Ascending aorta (tissue), 2 donors: ENCODE measurements around the gene PCDHA6. TPM values are rescaled to one million over a fixed set of nuclear protein-coding genes. Genes with fewer than 3 reads are reported as not detected.
"Not testable (repeated sequence)": the region's sequence is repeated elsewhere in the genome, so short reads cannot be mapped to it uniquely, and the experiment has no call there.

Experiments used
- DNase-seq, 2 donors: peaks; one replicate each; pipeline ENCODE4 v3.0.0-alpha.2; 2019; ENCODE audit warnings: low spot score in 2 of 2
- H3K27ac ChIP-seq, 2 donors: fragments of 200-600 bp; sonication (generic); one replicate each; pipeline ENCODE4 v1.5.1; 2016 to 2017; ENCODE audit warnings: mild to moderate bottlenecking in 1 of 2
- H3K27me3 ChIP-seq: fragments of 200-600 bp; sonication (generic); one replicate; pipeline ENCODE4 v1.5.1; 2017
- H3K36me3 ChIP-seq, 2 donors: fragments of 200-600 bp; sonication (generic); one replicate each; pipeline ENCODE4 v1.5.1; 2016
- H3K4me1 ChIP-seq, 2 donors: fragments of 200-600 bp; sonication (generic); one replicate each; pipeline ENCODE4 v1.5.1; 2016 to 2017; ENCODE audit warnings: mild to moderate bottlenecking in 1 of 2
- H3K4me3 ChIP-seq, 2 donors: fragments of 200-600 bp; sonication (generic); one replicate each; pipeline ENCODE4 v1.5.1; 2016 to 2017; ENCODE audit warnings: mild to moderate bottlenecking in 1 of 2
- H3K9me3 ChIP-seq, 2 donors: fragments of 200-600 bp; sonication (generic); one replicate each; pipeline ENCODE4 v1.5.1; 2016
- intact Hi-C: fragments of 100-400 bp; cut with DNase I; formaldehyde crosslinking; loops from one replicate; pipeline ENCODE4 v1.15.1; 2023
- total RNA-seq: library from RNA; depleted of rRNA; stranded (reverse); fragments of >200 nt; gene quantifications from one replicate; pipeline ENCODE4 v1.1.0, GENCODE V29; 2016
- TF ChIP-seq, protein P1 (sequence below), 3 experiments: fragments of 200-600 bp in 2 of 3; fragments of 450-650 bp in 1 of 3; sonication (generic) in 2 of 3; IDR thresholded peaks; one replicate each; pipeline ENCODE4 v1.5.1; 2016 to 2019; ENCODE audit warnings: antibody characterized with exemption in 3 of 3, mild to moderate bottlenecking in 1 of 3, moderate library complexity in 1 of 3

Gene PCDHA6
- total RNA-seq, 1 donor from 2014 or later: not detected

DNA sequence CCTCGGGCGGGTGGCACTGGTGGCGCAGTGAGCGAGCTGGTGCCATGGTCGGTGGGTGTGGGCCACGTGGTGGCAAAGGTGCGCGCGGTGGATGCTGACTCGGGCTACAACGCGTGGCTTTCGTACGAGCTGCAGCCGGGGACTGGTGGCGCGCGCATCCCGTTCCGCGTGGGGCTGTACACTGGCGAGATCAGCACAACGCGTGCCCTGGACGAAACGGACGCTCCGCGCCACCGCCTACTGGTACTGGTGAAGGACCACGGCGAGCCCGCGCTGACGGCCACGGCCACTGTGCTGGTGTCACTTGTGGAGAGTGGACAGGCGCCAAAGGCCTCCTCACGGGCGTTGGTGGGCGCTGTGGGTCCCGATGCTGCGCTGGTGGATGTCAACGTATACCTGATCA is 18.9 kb upstream of the PCDHA6 start:
- Histone ChIP-seq H3K9me3 (peaks cover 10 to 28% of the 10 kb centered on the region in 2 donors), H3K4me1 (no peaks in the 10 kb centered on the region), H3K4me3 (no peak overlapping the region), H3K27me3 (no peaks in the 10 kb centered on the region), H3K27ac (no peak overlapping the region), H3K36me3 (no peaks in the 10 kb centered on the region)
- TF ChIP-seq, protein P1, sequence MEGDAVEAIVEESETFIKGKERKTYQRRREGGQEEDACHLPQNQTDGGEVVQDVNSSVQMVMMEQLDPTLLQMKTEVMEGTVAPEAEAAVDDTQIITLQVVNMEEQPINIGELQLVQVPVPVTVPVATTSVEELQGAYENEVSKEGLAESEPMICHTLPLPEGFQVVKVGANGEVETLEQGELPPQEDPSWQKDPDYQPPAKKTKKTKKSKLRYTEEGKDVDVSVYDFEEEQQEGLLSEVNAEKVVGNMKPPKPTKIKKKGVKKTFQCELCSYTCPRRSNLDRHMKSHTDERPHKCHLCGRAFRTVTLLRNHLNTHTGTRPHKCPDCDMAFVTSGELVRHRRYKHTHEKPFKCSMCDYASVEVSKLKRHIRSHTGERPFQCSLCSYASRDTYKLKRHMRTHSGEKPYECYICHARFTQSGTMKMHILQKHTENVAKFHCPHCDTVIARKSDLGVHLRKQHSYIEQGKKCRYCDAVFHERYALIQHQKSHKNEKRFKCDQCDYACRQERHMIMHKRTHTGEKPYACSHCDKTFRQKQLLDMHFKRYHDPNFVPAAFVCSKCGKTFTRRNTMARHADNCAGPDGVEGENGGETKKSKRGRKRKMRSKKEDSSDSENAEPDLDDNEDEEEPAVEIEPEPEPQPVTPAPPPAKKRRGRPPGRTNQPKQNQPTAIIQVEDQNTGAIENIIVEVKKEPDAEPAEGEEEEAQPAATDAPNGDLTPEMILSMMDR (IDR thresholded peaks at IDR 0.05): no peak
- intact Hi-C loops: no loop called here
- DNase-seq: no peak

DNA sequence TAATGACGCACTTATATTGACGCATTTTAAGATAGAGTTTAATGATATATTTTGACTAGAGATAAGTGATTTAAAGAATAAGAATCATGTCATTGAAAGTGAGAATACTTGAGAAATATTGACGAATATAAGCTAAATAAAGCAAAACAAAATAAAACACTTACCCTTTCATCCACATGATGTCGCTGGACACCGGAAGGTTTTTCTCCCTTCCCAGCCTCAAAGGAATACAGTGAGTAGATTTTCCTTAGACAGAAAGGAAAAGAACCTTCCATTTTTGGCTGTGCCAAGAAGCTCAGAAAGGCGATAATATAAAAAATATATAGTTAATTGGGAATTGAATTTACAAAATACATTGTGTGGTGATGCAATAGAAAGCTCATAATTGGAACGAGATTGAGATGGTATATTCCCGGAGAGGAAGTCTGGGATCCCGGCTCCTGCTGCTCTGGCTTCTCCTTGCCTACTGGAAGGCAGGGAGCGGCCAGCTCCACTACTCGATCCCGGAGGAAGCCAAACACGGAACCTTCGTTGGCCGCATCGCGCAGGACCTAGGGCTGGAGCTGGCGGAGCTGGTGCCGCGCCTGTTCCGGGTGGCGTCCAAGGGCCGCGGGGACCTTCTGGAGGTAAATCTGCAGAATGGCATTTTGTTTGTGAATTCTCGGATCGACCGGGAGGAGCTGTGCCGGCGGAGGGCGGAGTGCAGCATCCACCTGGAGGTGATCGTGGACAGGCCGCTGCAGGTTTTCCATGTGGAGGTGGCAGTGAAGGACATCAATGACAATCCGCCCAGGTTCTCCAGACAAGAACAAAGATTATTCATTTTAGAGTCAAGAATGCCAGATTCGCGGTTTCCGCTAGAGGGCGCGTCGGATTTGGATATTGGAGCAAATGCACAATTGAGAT is 6.1 kb upstream of the PCDHA6 start, which contains the start of gene PCDHA5:
Gene PCDHA5, plus strand, starts transcription at position 239 of the 906 bp plus-strand sequence.
- Histone ChIP-seq H3K4me3 (peak within 1 kb of the TSS in 1 of 2 donors; percentile 8), H3K9me3 (peaks cover 12 to 42% of the 10 kb centered on the region in 2 donors), H3K4me1 (no peaks in the 10 kb centered on the region), H3K27me3 (no peaks in the 10 kb centered on the region), H3K27ac (no peak within 1 kb of the TSS), H3K36me3 (no peaks in the 10 kb centered on the region)
- intact Hi-C loops: no loop called here
- TF ChIP-seq, protein P1 (IDR thresholded peaks at IDR 0.05): no peak
- no peak for DNase-seq

DNA sequence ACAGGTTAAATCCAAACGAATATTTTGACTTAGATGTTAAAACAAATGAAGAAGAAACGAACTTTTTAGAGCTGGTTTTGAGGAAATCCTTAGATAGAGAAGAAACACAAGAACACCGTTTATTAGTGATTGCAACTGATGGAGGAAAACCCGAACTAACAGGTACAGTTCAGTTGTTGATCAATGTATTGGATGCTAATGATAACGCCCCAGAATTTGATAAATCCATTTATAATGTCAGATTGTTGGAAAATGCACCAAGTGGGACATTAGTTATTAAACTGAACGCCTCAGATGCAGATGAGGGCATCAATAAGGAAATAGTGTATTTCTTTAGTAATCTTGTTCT is 5.5 kb upstream of the PCDHA6 start:
- Histone ChIP-seq H3K4me3 (no peak overlapping the region), H3K27ac (no peak overlapping the region), H3K4me1 (no peaks in the 10 kb centered on the region), H3K36me3 (no peaks in the 10 kb centered on the region), H3K27me3 (no peaks in the 10 kb centered on the region), H3K9me3 (peaks cover 10 to 40% of the 10 kb centered on the region in 2 donors)
- TF ChIP-seq, protein P1 (IDR thresholded peaks at IDR 0.05): no peak
- intact Hi-C loops: no loop called here
- DNase-seq: no peak

DNA sequence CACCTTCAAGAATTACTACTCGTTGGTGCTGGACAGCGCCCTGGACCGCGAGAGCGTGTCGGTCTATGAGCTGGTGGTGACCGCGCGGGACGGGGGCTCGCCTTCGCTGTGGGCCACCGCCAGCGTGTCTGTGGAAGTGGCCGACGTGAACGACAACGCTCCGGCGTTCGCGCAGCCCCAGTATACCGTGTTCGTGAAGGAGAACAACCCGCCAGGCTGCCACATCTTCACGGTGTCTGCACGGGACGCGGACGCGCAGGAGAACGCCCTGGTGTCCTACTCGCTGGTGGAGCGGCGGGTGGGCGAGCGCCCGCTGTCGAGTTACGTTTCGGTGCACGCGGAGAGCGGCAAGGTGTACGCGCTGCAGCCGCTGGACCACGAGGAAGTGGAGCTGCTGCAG is 4.8 kb upstream of the PCDHA6 start:
- H3K27ac ChIP-seq, intact Hi-C loops, H3K4me1 ChIP-seq, H3K4me3 ChIP-seq, H3K36me3 ChIP-seq, DNase-seq, H3K27me3 ChIP-seq: not testable (repeated sequence)
- peaks cover 12 to 40% of the 10 kb centered on the region in 2 donors for H3K9me3 ChIP-seq

DNA sequence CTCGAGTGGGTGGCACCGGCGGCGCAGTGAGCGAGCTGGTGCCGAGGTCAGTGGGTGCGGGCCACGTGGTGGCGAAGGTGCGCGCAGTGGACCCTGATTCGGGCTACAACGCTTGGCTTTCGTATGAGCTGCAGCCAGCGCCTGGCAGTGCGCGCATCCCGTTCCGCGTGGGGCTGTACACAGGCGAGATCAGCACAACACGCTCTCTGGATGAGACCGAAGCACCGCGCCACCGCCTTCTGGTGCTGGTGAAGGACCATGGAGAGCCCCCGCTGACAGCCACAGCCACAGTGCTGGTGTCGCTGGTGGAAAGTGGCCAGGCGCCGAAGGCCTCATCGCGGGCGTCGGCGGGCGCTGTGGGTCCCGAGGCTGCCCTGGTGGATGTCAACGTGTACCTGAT is 4.3 kb upstream of the PCDHA6 start:
- Histone ChIP-seq H3K27me3 (no peaks in the 10 kb centered on the region), H3K4me1 (no peaks in the 10 kb centered on the region), H3K9me3 (peaks cover 17 to 43% of the 10 kb centered on the region in 2 donors), H3K36me3 (no peaks in the 10 kb centered on the region), H3K4me3 (no peak overlapping the region), H3K27ac (no peak overlapping the region)
- TF ChIP-seq, protein P1 (IDR thresholded peaks at IDR 0.05): no peak
- DNase-seq: no peak
- intact Hi-C loops: no loop called here

DNA sequence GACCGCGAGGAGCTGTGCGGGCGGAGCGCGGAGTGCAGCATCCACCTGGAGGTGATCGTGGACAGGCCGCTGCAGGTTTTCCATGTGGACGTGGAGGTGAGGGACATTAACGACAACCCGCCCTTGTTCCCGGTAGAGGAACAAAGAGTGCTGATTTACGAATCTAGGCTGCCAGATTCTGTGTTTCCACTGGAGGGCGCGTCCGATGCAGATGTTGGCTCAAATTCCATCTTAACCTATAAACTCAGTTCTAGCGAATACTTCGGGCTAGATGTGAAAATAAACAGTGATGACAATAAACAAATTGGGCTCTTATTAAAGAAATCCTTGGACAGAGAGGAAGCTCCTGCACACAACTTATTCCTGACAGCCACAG is 590 bp downstream of the PCDHA6 start:
- Histone ChIP-seq H3K27ac (no peak overlapping the region), H3K9me3 (peaks cover 9 to 54% of the 10 kb centered on the region in 2 donors), H3K27me3 (no peaks in the 10 kb centered on the region), H3K36me3 (no peaks in the 10 kb centered on the region), H3K4me1 (no peaks in the 10 kb centered on the region), H3K4me3 (peak overlapping the region in 1 of 2 donors; percentile 22)
- TF ChIP-seq, protein P1 (IDR thresholded peaks at IDR 0.05): no peak
- intact Hi-C loops: no loop called here
- no peak for DNase-seq

DNA sequence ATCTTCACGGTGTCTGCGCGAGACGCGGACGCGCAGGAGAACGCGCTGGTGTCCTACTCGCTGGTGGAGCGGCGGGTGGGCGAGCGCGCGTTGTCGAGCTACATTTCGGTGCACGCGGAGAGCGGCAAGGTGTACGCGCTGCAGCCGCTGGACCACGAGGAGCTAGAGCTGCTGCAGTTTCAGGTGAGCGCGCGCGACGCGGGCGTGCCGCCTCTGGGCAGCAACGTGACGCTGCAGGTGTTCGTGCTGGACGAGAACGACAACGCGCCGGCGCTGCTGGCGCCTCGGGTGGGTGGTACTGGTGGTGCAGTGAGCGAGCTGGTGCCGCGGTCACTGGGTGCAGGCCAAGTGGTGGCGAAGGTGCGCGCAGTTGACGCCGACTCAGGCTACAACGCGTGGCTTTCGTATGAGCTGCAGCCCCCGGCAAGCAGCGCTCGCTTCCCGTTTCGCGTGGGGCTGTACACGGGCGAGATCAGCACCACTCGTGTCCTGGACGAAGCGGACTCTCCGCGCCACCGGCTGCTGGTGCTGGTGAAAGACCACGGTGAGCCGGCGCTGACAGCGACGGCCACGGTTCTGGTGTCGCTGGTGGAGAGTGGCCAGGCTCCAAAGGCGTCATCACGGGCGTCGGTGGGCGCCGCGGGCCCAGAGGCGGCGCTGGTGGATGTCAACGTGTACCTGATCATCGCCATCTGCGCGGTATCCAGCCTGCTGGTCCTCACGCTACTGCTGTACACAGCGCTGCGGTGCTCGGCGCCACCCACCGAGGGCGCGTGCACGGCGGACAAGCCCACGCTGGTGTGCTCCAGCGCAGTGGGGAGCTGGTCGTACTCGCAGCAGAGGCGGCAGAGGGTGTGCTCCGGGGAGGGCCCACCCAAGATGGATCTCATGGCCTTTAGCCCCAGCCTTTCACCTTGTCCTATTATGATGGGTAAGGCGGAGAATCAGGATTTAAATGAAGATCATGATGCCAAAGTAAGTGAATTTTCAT is 2.0 kb downstream of the PCDHA6 start:
- H3K27ac ChIP-seq, DNase-seq, H3K36me3 ChIP-seq, intact Hi-C loops, H3K4me1 ChIP-seq, H3K27me3 ChIP-seq, H3K4me3 ChIP-seq: not testable (repeated sequence)
- H3K9me3 ChIP-seq: peaks cover 9 to 64% of the 10 kb centered on the region in 2 donors
